Esophagus muscularis mucosa (tissue), 4 donors: Measurements from ENCODE around the gene AGXT2. TPM values are rescaled to one million over a fixed set of nuclear protein-coding genes. Genes with fewer than 3 reads are reported as not detected.

Experiments
- DNase-seq: peaks from one replicate; pipeline ENCODE4 v3.0.0-alpha.2; 2017; ENCODE audit errors: extremely low spot score
- H3K27ac ChIP-seq, 4 donors: fragments of 200-600 bp; sonication (generic); replicated peaks in 1 of 4; 1 replicate in 3 of 4; 2 replicates in 1 of 4; pipeline ENCODE4 v1.5.1; 2016 to 2019; ENCODE audit warnings: mild to moderate bottlenecking in 1 of 4
- H3K27me3 ChIP-seq, 4 donors: fragments of 200-600 bp; sonication (generic); one replicate each; pipeline versions ENCODE4 v1.5.1 to v1.6.0; 2016 to 2019
- H3K36me3 ChIP-seq, 4 donors: fragments of 200-600 bp; sonication (generic); one replicate each; pipeline ENCODE4 v1.5.1; 2016 to 2019
- H3K4me1 ChIP-seq, 4 donors: fragments of 200-600 bp; sonication (generic); one replicate each; pipeline ENCODE4 v1.5.1; 2016 to 2019
- H3K4me3 ChIP-seq, 4 donors: fragments of 200-600 bp; sonication (generic); 1 replicate in 2 of 4; 2 replicates in 2 of 4; pipeline ENCODE4 v1.5.1; 2016 to 2019; ENCODE audit warnings: mild to moderate bottlenecking in 4 of 4, moderate library complexity in 1 of 4
- H3K9me3 ChIP-seq, 4 donors: fragments of 200-600 bp; sonication (generic); 1 replicate in 3 of 4; 2 replicates in 1 of 4; pipeline ENCODE4 v1.5.1; 2016 to 2019
- CTCF ChIP-seq, 3 experiments: fragments of 200-600 bp in 2 of 3; fragments of 450-650 bp in 1 of 3; sonication (generic) in 2 of 3; IDR thresholded peaks; one replicate each; pipeline ENCODE4 v1.5.1; 2017 to 2019; ENCODE audit warnings: antibody characterized with exemption in 3 of 3, mild to moderate bottlenecking in 2 of 3, moderate library complexity in 1 of 3
- EP300 ChIP-seq: sonication (generic); formaldehyde crosslinking; IDR thresholded peaks from one replicate; pipeline ENCODE4 v1.6.1; 2017; ENCODE audit warnings: antibody characterized with exemption
- POLR2A ChIP-seq: fragments of 450-650 bp; IDR thresholded peaks from one replicate; pipeline ENCODE4 v1.6.1; 2017; ENCODE audit warnings: antibody characterized with exemption, moderate library complexity, mild to moderate bottlenecking, low read depth
- POLR2AphosphoS5 ChIP-seq, 2 donors: sonication (generic); formaldehyde crosslinking; IDR thresholded peaks; one replicate each; pipeline ENCODE4 v1.6.1; 2017; ENCODE audit warnings: antibody characterized with exemption in 2 of 2
- WGBS: methylation state at CpG from one replicate; pipeline ENCODE4 v1.1.5; 2018; 5-methylcytosine and 5-hydroxymethylcytosine counted together
- intact Hi-C: fragments of 100-400 bp; cut with DNase I; formaldehyde crosslinking; loops from one replicate; pipeline ENCODE4 v1.15.1; 2023
- total RNA-seq, 4 donors: library from RNA; depleted of rRNA; stranded (reverse); fragments of >200 nt; gene quantifications; one replicate each; pipeline versions ENCODE4 v1.1.0 to v1.2.1, GENCODE V29; 2016

The AGXT2 gene
- total RNA-seq, 4 donors from 2014 or later, result not detected

- DNase-seq, result no peak
- 95% methylated on average over 3 of the region's 3 CpGs for WGBS
- no peaks in the 10 kb centered on the region for H3K4me1 ChIP-seq
- H3K27ac ChIP-seq, result no peak overlapping the region
- no peaks in the 10 kb centered on the region for H3K27me3 ChIP-seq
- H3K4me3 ChIP-seq, result no peak overlapping the region
- H3K9me3 ChIP-seq, result no peaks in the 10 kb centered on the region
- intact Hi-C loops, result no loop called here
- H3K36me3 ChIP-seq, result no peaks in the 10 kb centered on the region
- TF ChIP-seq POLR2A (no peak), CTCF (IDR thresholded peaks at IDR 0.05) (no peak), POLR2AphosphoS5 (IDR thresholded peaks at IDR 0.05) (no peak), EP300 (no peak)
These were observed 12.5 kb downstream of the AGXT2 start for GRCh38 chr5:35035271-35035670.

GRCh38 chr5:35032356-35032755, 15.4 kb downstream of the AGXT2 start:
- Histone ChIP-seq H3K4me3 (no peak overlapping the region), H3K4me1 (no peaks in the 10 kb centered on the region), H3K36me3 (no peaks in the 10 kb centered on the region), H3K9me3 (no peaks in the 10 kb centered on the region), H3K27ac (no peak overlapping the region), H3K27me3 (no peaks in the 10 kb centered on the region)
- DNase-seq, result peak; percentile 39
- WGBS, result 56% methylated on average over 6 of the region's 6 CpGs
- TF ChIP-seq POLR2A (no peak), POLR2AphosphoS5 (IDR thresholded peaks at IDR 0.05) (no peak), CTCF (IDR thresholded peaks at IDR 0.05) (no peak), EP300 (no peak)
- intact Hi-C loops, result no loop called here

- no peaks in the 10 kb centered on the region for H3K9me3 ChIP-seq
- H3K4me3 ChIP-seq, result no peak overlapping the region
- WGBS, result 76% methylated on average over 5 of the region's 5 CpGs
- intact Hi-C loops, result no loop called here
- H3K36me3 ChIP-seq, result no peaks in the 10 kb centered on the region
- DNase-seq, result no peak
- TF ChIP-seq POLR2AphosphoS5 (IDR thresholded peaks at IDR 0.05) (no peak), POLR2A (no peak), CTCF (IDR thresholded peaks at IDR 0.05) (no peak), EP300 (no peak)
- H3K27me3 ChIP-seq, result no peaks in the 10 kb centered on the region
- no peak overlapping the region for H3K27ac ChIP-seq
- H3K4me1 ChIP-seq, result no peaks in the 10 kb centered on the region
These were observed 16.5 kb downstream of the AGXT2 start for GRCh38 chr5:35031276-35031675.

- 83% methylated on average over 10 of the region's 10 CpGs for WGBS
- DNase-seq, result peak; percentile 39
- TF ChIP-seq POLR2A, result no peak
- TF ChIP-seq CTCF (IDR thresholded peaks at IDR 0.05), result no peak
- TF ChIP-seq EP300, result no peak
- TF ChIP-seq POLR2AphosphoS5 (IDR thresholded peaks at IDR 0.05), result no peak
- no peaks in the 10 kb centered on the region for H3K4me1 ChIP-seq
- H3K27ac ChIP-seq, result no peak overlapping the region
- no peak overlapping the region for H3K4me3 ChIP-seq
- no peaks in the 10 kb centered on the region for H3K9me3 ChIP-seq
- no peaks in the 10 kb centered on the region for H3K27me3 ChIP-seq
- no peaks in the 10 kb centered on the region for H3K36me3 ChIP-seq
- intact Hi-C loops, result no loop called here
These were observed 17.2 kb downstream of the AGXT2 start for GRCh38 chr5:35030426-35031100.

GRCh38 chr5:35029333-35029732, 18.4 kb downstream of the AGXT2 start:
- TF ChIP-seq POLR2A, result no peak
- TF ChIP-seq EP300, result no peak
- TF ChIP-seq CTCF (IDR thresholded peaks at IDR 0.05), result no peak
- no peak for TF ChIP-seq POLR2AphosphoS5 (IDR thresholded peaks at IDR 0.05)
- 59% methylated on average over 4 of the region's 4 CpGs for WGBS

More at GRCh38 chr5:35029333-35029732, 18.4 kb downstream of the AGXT2 start:
- Histone ChIP-seq H3K9me3 (no peaks in the 10 kb centered on the region), H3K36me3 (no peaks in the 10 kb centered on the region), H3K4me1 (no peaks in the 10 kb centered on the region), H3K27ac (no peak overlapping the region), H3K4me3 (no peak overlapping the region), H3K27me3 (no peaks in the 10 kb centered on the region)
- intact Hi-C loops, result no loop called here
- no peak for DNase-seq
